Activated CD8-positive, alpha-beta T cell treated with anti-CD3 and anti-CD28 coated beads, Interleukin-2, amount 10 ng/mL, durations not matched to agents 7 days and 5 days (primary cell): ENCODE results near the gene RAPGEF2. TPM values are rescaled to one million over a fixed set of nuclear protein-coding genes. Genes with fewer than 3 reads are reported as not detected.

Source experiments
- ATAC-seq: fragments of 150-1000 bp; cut with Tn5 transposase; one replicate; pipeline ENCODE4 v1.10.0; 2021; ENCODE audit warnings: moderate library complexity
- CTCF ChIA-PET: fragments of 350-600 bp; sonication (Branson Sonifier 250); formaldehyde crosslinking; loops from one replicate; lab custom pipeline; 2021; ENCODE audit warnings: antibody characterized with exemption; lab: Charles Lee
- POLR2A ChIA-PET: fragments of 350-600 bp; sonication (Branson Sonifier 250); formaldehyde crosslinking; loops from one replicate; lab custom pipeline; 2021; ENCODE audit warnings: antibody characterized with exemption; lab: Charles Lee
- DNase-seq: peaks from one replicate; pipeline ENCODE4 v3.0.0-alpha.2; 2020
- H3K27ac Mint-ChIP-seq: one replicate; pipeline ENCODE4 v1.8.0; 2021; ENCODE audit warnings: mild to moderate bottlenecking, mixed read lengths
- H3K27me3 Mint-ChIP-seq: one replicate; pipeline ENCODE4 v1.8.0; 2021; ENCODE audit warnings: low read depth, mixed read lengths
- H3K36me3 Mint-ChIP-seq: one replicate; pipeline ENCODE4 v1.8.0; 2021; ENCODE audit warnings: low read depth, mixed read lengths
- H3K4me1 Mint-ChIP-seq: one replicate; pipeline ENCODE4 v1.8.0; 2021; ENCODE audit warnings: low read depth, mixed read lengths
- H3K4me3 Mint-ChIP-seq: one replicate; pipeline ENCODE4 v1.8.0; 2021; ENCODE audit warnings: mild to moderate bottlenecking, mixed read lengths
- H3K9me3 Mint-ChIP-seq: one replicate; pipeline ENCODE4 v1.8.0; 2022; ENCODE audit warnings: mixed read lengths; ENCODE audit not compliant: insufficient read depth
- total RNA-seq, 2 experiments: library from RNA; stranded (reverse); gene quantifications; one replicate each; pipeline ENCODE4 v1.2.3, GENCODE V29; 2021

The RAPGEF2 gene
- total RNA-seq, 2 experiments from 2014 or later, result 10.4 to 12.2 TPM

- no peaks in the 10 kb centered on the region for H3K36me3 Mint-ChIP-seq
- H3K27ac Mint-ChIP-seq, result no peak overlapping the region
- ChIA-PET CTCF (no interaction called here), POLR2A (no interaction called here)
- H3K27me3 Mint-ChIP-seq, result no peaks in the 10 kb centered on the region
- no peak overlapping the region for H3K4me3 Mint-ChIP-seq
- ATAC-seq, result no peak
- no peaks in the 10 kb centered on the region for H3K4me1 Mint-ChIP-seq
- DNase-seq, result no peak
- no peaks in the 10 kb centered on the region for H3K9me3 Mint-ChIP-seq
These were observed 156.1 kb downstream of the RAPGEF2 start for GRCh38 chr4:159258889-159259560.

- no peaks in the 10 kb centered on the region for H3K36me3 Mint-ChIP-seq
- H3K4me1 Mint-ChIP-seq, result no peaks in the 10 kb centered on the region
- no peaks in the 10 kb centered on the region for H3K9me3 Mint-ChIP-seq
- no peak for DNase-seq
- no peak for ATAC-seq
- no peaks in the 10 kb centered on the region for H3K27me3 Mint-ChIP-seq
- no peak overlapping the region for H3K4me3 Mint-ChIP-seq
- ChIA-PET CTCF (no interaction called here), POLR2A (no interaction called here)
- no peak overlapping the region for H3K27ac Mint-ChIP-seq
These were observed 161.2 kb downstream of the RAPGEF2 start for GRCh38 chr4:159264057-159264456.

GRCh38 chr4:159266981-159267868 lies 164.3 kb downstream of the RAPGEF2 start:
- no peak for DNase-seq
- no peak for ATAC-seq
- no peaks in the 10 kb centered on the region for H3K36me3 Mint-ChIP-seq
- CTCF ChIA-PET, result interaction anchor here (1.1 kb wide), 1 partner anchor 15 kb away, joined by 3 read pairs; no protein-coding TSS in a partner anchor
- H3K4me3 Mint-ChIP-seq, result no peak overlapping the region
- POLR2A ChIA-PET, result no interaction called here
- no peaks in the 10 kb centered on the region for H3K4me1 Mint-ChIP-seq
- no peaks in the 10 kb centered on the region for H3K9me3 Mint-ChIP-seq
- H3K27me3 Mint-ChIP-seq, result no peaks in the 10 kb centered on the region
- H3K27ac Mint-ChIP-seq, result no peak overlapping the region

GRCh38 chr4:159267869-159268285 lies 165.0 kb downstream of the RAPGEF2 start:
- no peaks in the 10 kb centered on the region for H3K4me1 Mint-ChIP-seq
- no peaks in the 10 kb centered on the region for H3K9me3 Mint-ChIP-seq
- ChIA-PET CTCF (interaction anchor here (1.1 kb wide), 1 partner anchor 14 kb away, joined by 3 read pairs; no protein-coding TSS in a partner anchor), POLR2A (no interaction called here)
- ATAC-seq (no peak), DNase-seq (no peak)
- no peak overlapping the region for H3K4me3 Mint-ChIP-seq
- H3K27me3 Mint-ChIP-seq, result no peaks in the 10 kb centered on the region
- no peaks in the 10 kb centered on the region for H3K36me3 Mint-ChIP-seq
- H3K27ac Mint-ChIP-seq, result no peak overlapping the region

GRCh38 chr4:159268607-159269006 lies 165.7 kb downstream of the RAPGEF2 start:
- Mint-ChIP-seq H3K27ac (no peak overlapping the region), H3K36me3 (no peaks in the 10 kb centered on the region), H3K27me3 (no peaks in the 10 kb centered on the region), H3K9me3 (no peaks in the 10 kb centered on the region), H3K4me3 (no peak overlapping the region), H3K4me1 (no peaks in the 10 kb centered on the region)
- POLR2A ChIA-PET, result no interaction called here
- CTCF ChIA-PET, result interaction anchor here (1.1 kb wide), 1 partner anchor 14 kb away, joined by 3 read pairs; no protein-coding TSS in a partner anchor
- DNase-seq (no peak), ATAC-seq (no peak)

- ATAC-seq, result no peak
- Mint-ChIP-seq H3K27ac (no peak overlapping the region), H3K27me3 (no peaks in the 10 kb centered on the region), H3K9me3 (no peaks in the 10 kb centered on the region), H3K36me3 (no peaks in the 10 kb centered on the region), H3K4me3 (no peak overlapping the region), H3K4me1 (no peaks in the 10 kb centered on the region)
- POLR2A ChIA-PET, result no interaction called here
- DNase-seq, result no peak
- CTCF ChIA-PET, result no interaction called here
These were observed 166.2 kb downstream of the RAPGEF2 start for GRCh38 chr4:159269116-159269515.

GRCh38 chr4:159269956-159270355 lies 167.1 kb downstream of the RAPGEF2 start:
- ChIA-PET CTCF (no interaction called here), POLR2A (no interaction called here)
- Mint-ChIP-seq H3K27me3 (no peaks in the 10 kb centered on the region), H3K4me3 (no peak overlapping the region), H3K4me1 (no peaks in the 10 kb centered on the region), H3K36me3 (no peaks in the 10 kb centered on the region), H3K9me3 (no peaks in the 10 kb centered on the region), H3K27ac (no peak overlapping the region)
- DNase-seq, result no peak
- no peak for ATAC-seq

- H3K27ac Mint-ChIP-seq, result no peak overlapping the region
- no peak for ATAC-seq
- no peaks in the 10 kb centered on the region for H3K9me3 Mint-ChIP-seq
- H3K27me3 Mint-ChIP-seq, result no peaks in the 10 kb centered on the region
- CTCF ChIA-PET, result no interaction called here
- H3K4me3 Mint-ChIP-seq, result no peak overlapping the region
- no peaks in the 10 kb centered on the region for H3K36me3 Mint-ChIP-seq
- no peak for DNase-seq
- POLR2A ChIA-PET, result no interaction called here
- no peaks in the 10 kb centered on the region for H3K4me1 Mint-ChIP-seq
These were observed 169.0 kb downstream of the RAPGEF2 start for GRCh38 chr4:159271856-159272255.

- no peaks in the 10 kb centered on the region for H3K9me3 Mint-ChIP-seq
- DNase-seq, result no peak
- CTCF ChIA-PET, result no interaction called here
- no peak for ATAC-seq
- no peaks in the 10 kb centered on the region for H3K27me3 Mint-ChIP-seq
- H3K4me3 Mint-ChIP-seq, result no peak overlapping the region
- no peaks in the 10 kb centered on the region for H3K36me3 Mint-ChIP-seq
- POLR2A ChIA-PET, result no interaction called here
- H3K27ac Mint-ChIP-seq, result no peak overlapping the region
- no peaks in the 10 kb centered on the region for H3K4me1 Mint-ChIP-seq
These were observed 169.6 kb downstream of the RAPGEF2 start for GRCh38 chr4:159272273-159273140.

GRCh38 chr4:159273141-159273438 lies 170.2 kb downstream of the RAPGEF2 start:
- ATAC-seq, result no peak
- Mint-ChIP-seq H3K36me3 (peaks cover 3% of the 10 kb centered on the region), H3K4me1 (no peaks in the 10 kb centered on the region), H3K27ac (no peak overlapping the region), H3K4me3 (no peak overlapping the region), H3K27me3 (no peaks in the 10 kb centered on the region), H3K9me3 (no peaks in the 10 kb centered on the region)
- ChIA-PET CTCF (no interaction called here), POLR2A (no interaction called here)
- no peak for DNase-seq

- no peak overlapping the region for H3K4me3 Mint-ChIP-seq
- ChIA-PET CTCF (no interaction called here), POLR2A (no interaction called here)
- DNase-seq, result no peak
- no peak overlapping the region for H3K27ac Mint-ChIP-seq
- H3K27me3 Mint-ChIP-seq, result no peaks in the 10 kb centered on the region
- ATAC-seq, result no peak
- H3K9me3 Mint-ChIP-seq, result no peaks in the 10 kb centered on the region
- no peaks in the 10 kb centered on the region for H3K4me1 Mint-ChIP-seq
- H3K36me3 Mint-ChIP-seq, result peaks cover 3% of the 10 kb centered on the region
These were observed 171.0 kb downstream of the RAPGEF2 start for GRCh38 chr4:159273841-159274240.

- Mint-ChIP-seq H3K4me3 (no peak overlapping the region), H3K4me1 (no peaks in the 10 kb centered on the region), H3K9me3 (no peaks in the 10 kb centered on the region), H3K36me3 (peaks cover 3% of the 10 kb centered on the region), H3K27ac (no peak overlapping the region), H3K27me3 (no peaks in the 10 kb centered on the region)
- DNase-seq (no peak), ATAC-seq (no peak)
- ChIA-PET CTCF (no interaction called here), POLR2A (no interaction called here)
These were observed 175.5 kb downstream of the RAPGEF2 start for GRCh38 chr4:159278399-159278798.
